HG03097 (cell line): ENCODE results near the gene TMPRSS7.

Source experiments
- ATAC-seq: cut with Tn5 transposase; IDR thresholded peaks from one replicate; pipeline ENCODE4 v1.9.1; 2021; ENCODE audit not compliant: unreplicated experiment, low FRiP score

Gene TMPRSS7

DNA sequence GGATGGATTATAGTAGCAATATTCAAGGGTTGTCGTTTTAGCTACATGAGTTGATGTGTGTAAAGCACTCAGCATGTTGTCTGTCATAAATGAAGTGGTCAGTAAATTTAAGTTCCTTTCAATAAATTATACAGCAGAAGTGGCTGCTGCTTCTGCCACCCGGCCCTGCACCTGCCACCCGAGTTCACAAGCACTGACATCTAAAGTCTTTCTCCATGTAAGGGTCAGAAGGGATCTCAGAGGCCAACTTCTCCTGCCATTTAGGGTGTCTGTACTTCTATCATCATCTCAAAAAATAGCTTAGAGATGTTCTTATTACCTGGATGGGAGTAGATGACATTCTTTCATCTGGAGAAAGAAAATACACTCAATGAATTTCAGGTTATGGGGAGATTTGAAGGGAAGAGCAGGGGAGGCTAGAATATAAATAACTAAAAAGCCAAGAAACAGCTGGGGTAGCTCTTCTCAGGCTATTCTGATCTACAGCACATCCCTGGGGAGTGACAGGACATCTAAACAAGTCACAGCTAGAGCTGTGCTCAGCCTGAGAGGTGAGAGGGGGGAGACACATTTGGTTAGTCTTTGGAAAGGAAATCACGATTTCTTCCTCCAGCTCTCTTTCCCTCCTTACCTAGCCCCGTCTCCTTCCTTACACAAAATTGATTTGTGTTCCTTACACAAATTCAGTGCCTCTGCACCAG is 90.5 kb downstream of the TMPRSS7 start:
- no peak for ATAC-seq

DNA sequence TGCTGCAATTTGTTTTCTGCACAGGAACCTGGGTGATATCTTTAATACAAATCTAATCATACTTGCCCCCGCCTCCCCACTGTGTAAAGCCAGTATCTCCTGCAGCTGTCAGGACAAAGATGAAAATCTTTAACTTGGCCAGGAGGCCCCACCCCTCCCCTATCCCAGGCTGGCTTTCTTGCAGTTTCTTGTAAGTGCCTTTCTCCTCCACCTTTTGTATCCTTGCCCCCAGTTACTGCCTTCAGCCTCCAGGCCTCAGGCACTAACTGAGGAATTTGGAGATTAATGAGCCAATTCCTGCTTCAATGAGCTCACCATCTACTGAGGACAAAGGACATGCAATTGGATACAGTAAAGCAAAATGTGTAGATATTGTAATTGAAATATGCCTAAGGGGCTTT is 92.0 kb downstream of the TMPRSS7 start:
- ATAC-seq = no peak

DNA sequence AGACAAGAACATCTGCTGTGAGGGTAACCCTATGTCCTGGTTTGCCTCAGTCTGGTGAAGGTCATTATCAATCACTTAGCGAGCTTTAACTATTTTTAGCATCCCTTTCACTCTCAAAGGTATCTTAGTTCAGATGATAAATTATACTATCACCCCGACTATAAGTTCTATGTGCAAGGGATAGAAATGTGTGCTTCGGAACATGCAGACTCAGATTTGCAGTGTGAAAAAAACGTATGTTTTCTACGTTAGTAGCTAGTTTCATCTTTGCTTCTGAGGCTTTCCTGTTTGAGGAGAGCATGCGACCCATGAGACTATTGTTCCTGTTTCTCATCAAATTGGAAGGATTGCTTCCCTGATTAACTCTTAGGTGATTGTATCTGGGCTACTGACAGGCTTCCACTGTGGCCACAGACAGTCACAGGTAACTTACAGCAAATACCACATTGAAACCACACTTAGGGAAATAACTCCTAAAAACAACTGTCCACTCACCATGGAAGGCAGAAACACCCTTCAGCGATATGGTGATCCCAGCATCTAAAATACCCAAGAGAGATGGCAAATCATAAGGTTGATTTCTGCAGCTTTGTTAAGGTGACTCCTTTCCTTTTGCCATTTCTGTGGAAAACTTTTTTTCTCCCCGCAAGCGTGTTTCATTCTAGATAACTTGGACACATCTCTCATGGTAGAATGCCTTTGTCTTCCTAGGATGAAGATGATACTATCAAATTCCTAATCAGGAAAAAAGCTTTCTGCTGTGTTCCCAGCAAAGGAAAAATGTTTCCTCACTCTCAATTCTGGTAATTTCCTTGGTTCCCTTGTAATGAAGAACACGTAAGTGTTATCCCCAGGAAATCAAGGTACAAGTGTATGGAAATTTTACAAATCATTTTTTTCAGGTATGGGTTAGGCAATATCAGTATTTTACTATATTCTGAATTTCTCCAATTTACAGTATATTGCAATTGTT is 93.3 kb downstream of the TMPRSS7 start:
- ATAC-seq = no peak

DNA sequence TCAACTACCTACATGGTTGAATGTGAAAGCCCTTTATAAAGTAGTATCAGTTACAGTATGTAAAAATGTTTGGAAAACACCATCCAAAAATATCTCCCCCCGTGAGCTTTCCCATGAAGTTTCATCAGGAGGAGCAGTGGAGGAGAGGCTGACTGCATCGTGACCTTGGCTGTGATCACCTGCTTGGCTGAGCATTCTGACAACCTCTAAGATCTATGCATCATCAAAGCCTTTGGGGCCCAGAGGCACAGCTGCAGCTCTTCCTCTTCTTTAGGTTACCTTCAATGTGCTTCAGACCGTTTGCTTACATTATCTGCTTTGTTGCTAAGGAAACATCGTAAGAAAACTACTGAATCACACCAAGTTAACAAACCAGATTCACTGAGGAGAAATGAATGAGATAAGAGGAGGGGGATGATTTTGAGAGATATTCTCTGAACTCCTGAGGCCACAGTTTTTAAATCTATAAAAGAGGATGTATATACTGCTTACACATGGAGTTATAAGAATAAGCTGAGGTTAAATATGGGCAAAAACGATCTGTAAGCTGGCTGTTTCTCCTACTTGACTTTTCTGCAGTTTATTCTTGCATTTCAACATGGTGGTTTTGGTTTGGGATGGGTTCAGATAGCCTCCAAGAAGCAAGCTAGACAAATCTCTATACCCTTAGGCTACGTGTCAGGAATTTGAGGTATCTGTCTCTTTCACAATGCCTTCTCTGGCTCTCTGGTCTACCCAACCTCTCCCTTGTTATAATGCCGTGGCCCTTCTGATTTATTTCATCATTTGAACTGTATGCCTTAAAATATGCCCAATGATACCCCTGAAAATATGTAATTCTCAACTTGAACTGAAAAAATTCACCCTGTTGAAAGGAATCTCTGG is 94.5 kb downstream of the TMPRSS7 start:
- peak; percentile 39 for ATAC-seq

DNA sequence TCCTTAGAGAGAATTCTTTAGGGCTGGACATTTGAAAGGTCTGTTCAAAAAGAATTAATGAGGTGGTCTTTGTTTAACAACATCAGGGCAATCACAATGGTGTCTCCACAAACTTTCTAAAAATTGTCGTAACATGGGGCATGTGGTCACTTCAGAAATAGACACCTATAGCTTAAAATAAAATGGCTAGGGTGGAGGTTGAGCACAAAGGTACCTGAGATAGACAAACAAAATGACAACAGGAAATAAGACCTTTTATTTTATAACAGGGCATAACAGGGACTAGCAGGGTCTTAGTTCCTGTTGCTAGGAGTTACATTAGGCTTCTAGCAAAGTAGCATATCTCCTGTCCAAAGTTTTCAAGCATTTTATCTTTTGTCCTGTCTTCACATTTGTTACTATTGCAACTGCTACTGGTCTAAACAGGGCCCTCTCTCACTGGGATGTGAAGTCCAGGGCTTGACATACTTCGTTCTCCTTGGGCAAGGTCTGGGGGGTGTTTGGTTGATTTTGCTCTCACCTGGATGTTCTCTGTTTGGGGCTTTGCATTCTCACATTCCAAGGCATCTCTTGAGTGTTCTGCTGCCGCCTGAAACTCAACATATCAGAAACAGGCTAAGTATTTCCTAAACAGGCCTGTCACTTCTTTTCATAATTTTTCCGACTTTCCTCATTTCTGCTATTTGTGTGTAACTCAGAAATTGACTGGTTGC is 95.5 kb downstream of the TMPRSS7 start:
- no peak for ATAC-seq

DNA sequence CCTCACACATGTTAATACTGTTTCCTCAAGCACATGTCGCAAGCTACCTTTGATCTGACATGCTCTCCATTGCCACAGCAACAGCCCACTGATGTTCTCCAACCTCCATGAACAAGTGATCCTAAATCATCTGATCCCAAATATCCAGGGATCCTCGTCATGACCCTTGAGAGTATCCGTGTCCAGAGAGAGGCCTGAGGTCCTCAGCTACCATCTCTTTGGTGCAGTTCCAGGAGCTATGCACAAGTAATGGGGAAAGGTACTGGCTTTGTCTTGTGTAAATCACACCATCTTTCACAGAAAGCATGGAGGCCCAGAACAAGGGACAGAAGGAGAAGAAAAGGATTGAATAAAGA is 96.1 kb downstream of the TMPRSS7 start:
- ATAC-seq = no peak
